Thoracic aorta (tissue), 2 donors: ENCODE data around the gene DPY19L3. TPM values are rescaled to one million over a fixed set of nuclear protein-coding genes. Genes with fewer than 3 reads are reported as not detected.

ENCODE experiments used
- ATAC-seq: fragments of 150-250 bp; one replicate; pipeline ENCODE4 v1.8.0; 2017; ENCODE audit warnings: low read depth; ENCODE audit not compliant: insufficient number of reproducible peaks, low FRiP score
- DNase-seq: peaks from one replicate; pipeline ENCODE4 v3.0.0-alpha.2; 2020; ENCODE audit warnings: low spot score
- H3K27ac ChIP-seq, 2 donors: fragments of 200-600 bp; sonication (generic); 1 replicate in 1 of 2; 2 replicates in 1 of 2; pipeline ENCODE4 v1.5.1; 2016; ENCODE audit warnings: mild to moderate bottlenecking in 2 of 2, moderate library complexity in 2 of 2
- H3K27me3 ChIP-seq: fragments of 200-600 bp; sonication (generic); replicated peaks from 2 replicates; pipeline ENCODE4 v1.6.0; 2016; ENCODE audit warnings: mild to moderate bottlenecking; ENCODE audit not compliant: insufficient read depth
- H3K36me3 ChIP-seq: fragments of 200-600 bp; sonication (generic); one replicate; pipeline ENCODE4 v1.5.1; 2016
- H3K4me1 ChIP-seq, 2 donors: fragments of 200-600 bp; sonication (generic); 1 replicate in 1 of 2; 2 replicates in 1 of 2; pipeline versions ENCODE4 v1.5.1 to v1.6.0; 2016; ENCODE audit warnings: low read depth in 2 of 2, mild to moderate bottlenecking in 1 of 2; ENCODE audit not compliant: control insufficient read depth in 1 of 2
- H3K4me3 ChIP-seq: fragments of 200-600 bp; sonication (generic); 2 replicates; pipeline ENCODE4 v1.5.1; 2016; ENCODE audit warnings: mild to moderate bottlenecking
- H3K9me3 ChIP-seq: fragments of 200-600 bp; sonication (generic); 2 replicates; pipeline ENCODE4 v1.5.1; 2016
- CTCF ChIP-seq: fragments of 200-600 bp; sonication (generic); IDR thresholded peaks from one replicate; pipeline ENCODE4 v1.5.1; 2019; ENCODE audit warnings: antibody characterized with exemption
- total RNA-seq, 2 donors: library from RNA; depleted of rRNA; stranded (reverse); fragments of >200 nt; gene quantifications; one replicate each; pipeline versions ENCODE4 v1.1.0 to v1.2.3, GENCODE V29; 2016

DPY19L3 gene
- total RNA-seq, 2 donors from 2014 or later, result 22.1 to 32.9 TPM

DNA sequence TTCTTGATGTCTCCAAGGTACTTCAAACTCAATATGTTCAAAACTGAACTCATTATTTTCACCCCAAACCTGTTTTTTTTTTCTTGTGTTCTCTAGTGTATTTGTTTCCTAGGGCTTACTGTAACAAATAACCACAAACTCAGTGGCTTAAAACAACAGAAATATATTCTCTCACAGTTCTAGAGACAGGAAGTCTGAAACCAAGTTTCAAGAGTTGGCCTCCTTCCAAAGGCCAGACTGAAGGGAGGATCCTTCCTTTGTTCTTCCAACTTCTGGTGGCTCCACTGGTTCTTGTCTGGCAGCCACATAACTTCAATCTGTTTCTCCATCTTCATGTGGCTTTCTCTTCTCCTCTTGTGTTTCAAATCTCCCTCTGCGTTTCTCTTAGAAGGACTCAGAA lies 113.5 kb downstream of the DPY19L3 start:
- no peaks in the 10 kb centered on the region for H3K9me3 ChIP-seq
- no peak for DNase-seq

GRCh38 chr19:32522967-32523366 lies 117.4 kb downstream of the DPY19L3 start:
- Histone ChIP-seq H3K27me3 (no peaks in the 10 kb centered on the region), H3K4me1 (no peaks in the 10 kb centered on the region), H3K36me3 (no peaks in the 10 kb centered on the region), H3K9me3 (no peaks in the 10 kb centered on the region), H3K4me3 (no peak overlapping the region), H3K27ac (no peak overlapping the region)
- TF ChIP-seq CTCF, result no peak
- no peak for ATAC-seq
- DNase-seq, result no peak

More for the DNA sequence above, 113.5 kb downstream of the DPY19L3 start:
- TF ChIP-seq CTCF, result no peak
- Histone ChIP-seq H3K27ac (no peak overlapping the region), H3K4me1 (no peaks in the 10 kb centered on the region), H3K4me3 (no peak overlapping the region), H3K36me3 (no peaks in the 10 kb centered on the region), H3K27me3 (no peaks in the 10 kb centered on the region)
- ATAC-seq, result no peak

GRCh38 chr19:32526895-32527294 lies 121.3 kb downstream of the DPY19L3 start:
- no peak for ATAC-seq
- no peak overlapping the region for H3K4me3 ChIP-seq
- H3K9me3 ChIP-seq, result peaks cover 3% of the 10 kb centered on the region
- no peak for DNase-seq
- no peak for TF ChIP-seq CTCF
- no peaks in the 10 kb centered on the region for H3K27me3 ChIP-seq
- no peaks in the 10 kb centered on the region for H3K4me1 ChIP-seq
- no peak overlapping the region for H3K27ac ChIP-seq
- H3K36me3 ChIP-seq, result no peaks in the 10 kb centered on the region

GRCh38 chr19:32530773-32531172 lies 125.2 kb downstream of the DPY19L3 start:
- Histone ChIP-seq H3K27ac (no peak overlapping the region), H3K36me3 (no peaks in the 10 kb centered on the region), H3K4me1 (no peaks in the 10 kb centered on the region), H3K27me3 (no peaks in the 10 kb centered on the region), H3K4me3 (no peak overlapping the region), H3K9me3 (peaks cover 3% of the 10 kb centered on the region)
- ATAC-seq, result no peak
- no peak for TF ChIP-seq CTCF
- DNase-seq, result no peak

- TF ChIP-seq CTCF, result no peak
- Histone ChIP-seq H3K4me1 (no peaks in the 10 kb centered on the region), H3K9me3 (peaks cover 3% of the 10 kb centered on the region), H3K27me3 (no peaks in the 10 kb centered on the region), H3K27ac (no peak overlapping the region), H3K36me3 (no peaks in the 10 kb centered on the region), H3K4me3 (no peak overlapping the region)
- ATAC-seq (no peak), DNase-seq (no peak)
Observed at GRCh38 chr19:32532233-32532632, 126.7 kb downstream of the DPY19L3 start.

Other genes starting within 250 kb of the DPY19L3 start
- 10 to 100 TPM; 22.6 to 34.6 TPM for gene ZNF507, start 60.2 kb upstream of the DPY19L3 start, total RNA-seq
- 100 to 1,000 TPM in 1 of 2 donors, 10 to 100 TPM in 1; 76.0 to 105 TPM for gene PDCD5, start 175.4 kb downstream of the DPY19L3 start, total RNA-seq